Gastroesophageal sphincter (tissue), 4 donors: ENCODE measurements around the gene CRYGA. TPM values are rescaled to one million over a fixed set of nuclear protein-coding genes. Genes with fewer than 3 reads are reported as not detected.
A peak's percentile ranks its signal among the peaks of the same experiment; 100 is the strongest.
"Not testable (repeated sequence)": the region's sequence is repeated elsewhere in the genome, so short reads cannot be mapped to it uniquely, and the experiment has no call there.

ENCODE experiments used
- ATAC-seq: fragments of 150-250 bp; one replicate; pipeline ENCODE4 v1.9.1; 2016; ENCODE audit warnings: mild to moderate bottlenecking, moderate library complexity
- H3K27ac ChIP-seq, 4 donors: fragments of 200-600 bp; sonication (generic) in 3 of 4; 1 replicate in 3 of 4; 2 replicates in 1 of 4; pipeline ENCODE4 v1.5.1; 2016 to 2019
- H3K27me3 ChIP-seq: fragments of 200-600 bp; sonication (generic); one replicate; pipeline ENCODE4 v1.5.1; 2019
- H3K36me3 ChIP-seq, 2 donors: fragments of 200-600 bp; sonication (generic); one replicate each; pipeline ENCODE4 v1.5.1; 2019; ENCODE audit warnings: control low read depth in 1 of 2
- H3K4me1 ChIP-seq, 3 donors: fragments of 200-600 bp; sonication (generic); 1 replicate in 2 of 3; 2 replicates in 1 of 3; pipeline ENCODE4 v1.5.1; 2016 to 2019; ENCODE audit warnings: control low read depth in 2 of 3
- H3K4me3 ChIP-seq, 2 donors: fragments of 200-600 bp; sonication (generic); one replicate each; pipeline ENCODE4 v1.5.1; 2019; ENCODE audit warnings: mild to moderate bottlenecking in 1 of 2, moderate library complexity in 1 of 2
- H3K9me3 ChIP-seq, 3 donors: fragments of 200-600 bp; sonication (generic); one replicate each; pipeline ENCODE4 v1.5.1; 2017 to 2019; ENCODE audit warnings: control low read depth in 2 of 3
- CTCF ChIP-seq, 4 experiments: fragments of 200-600 bp in 2 of 4; fragments of 450-650 bp in 2 of 4; sonication (generic) in 1 of 4; IDR thresholded peaks; one replicate each; pipeline ENCODE4 v1.5.1; 2017 to 2019; ENCODE audit warnings: antibody characterized with exemption in 4 of 4, mild to moderate bottlenecking in 2 of 4, moderate library complexity in 2 of 4
- EP300 ChIP-seq: sonication (generic); formaldehyde crosslinking; IDR thresholded peaks from one replicate; pipeline ENCODE4 v1.6.1; 2017; ENCODE audit warnings: antibody characterized with exemption, mild to moderate bottlenecking
- POLR2A ChIP-seq, 2 donors: fragments of 450-650 bp; IDR thresholded peaks; one replicate each; pipeline ENCODE4 v1.6.1; 2017; ENCODE audit warnings: antibody characterized with exemption in 2 of 2, mild to moderate bottlenecking in 2 of 2, moderate library complexity in 1 of 2
- POLR2AphosphoS5 ChIP-seq: sonication (generic); formaldehyde crosslinking; IDR thresholded peaks from one replicate; pipeline ENCODE4 v1.6.1; 2017; ENCODE audit warnings: antibody characterized with exemption
- WGBS, 2 donors: methylation state at CpG; one replicate each; pipeline ENCODE4 v1.1.5; 2018; ENCODE audit warnings: low coverage in 1 of 2; 5-methylcytosine and 5-hydroxymethylcytosine counted together
- total RNA-seq, 4 donors: library from RNA; depleted of rRNA; stranded (reverse); fragments of >200 nt; gene quantifications; one replicate each; pipeline ENCODE4 v1.1.0, GENCODE V29; 2016

Gene CRYGA
- total RNA-seq, 4 donors from 2014 or later = not detected

- H3K27ac ChIP-seq = no peak overlapping the region
- no peaks in the 10 kb centered on the region for H3K9me3 ChIP-seq
- TF ChIP-seq POLR2A (IDR thresholded peaks at IDR 0.05) (no peak), POLR2AphosphoS5 (no peak), EP300 (no peak), CTCF (IDR thresholded peaks at IDR 0.05) (no peak)
- ATAC-seq = no peak
- no peaks in the 10 kb centered on the region for H3K36me3 ChIP-seq
- H3K27me3 ChIP-seq = peaks cover 7% of the 10 kb centered on the region
- H3K4me1 ChIP-seq = no peaks in the 10 kb centered on the region
- 41 to 42% methylated on average over 3 to 6 of the region's 14 CpGs for WGBS, 2 donors
- no peak overlapping the region for H3K4me3 ChIP-seq
Measured at GRCh38 chr2:208142925-208143799, 20.2 kb downstream of the CRYGA start.

GRCh38 chr2:208142240-208142924 is 21.0 kb downstream of the CRYGA start:
- Histone ChIP-seq H3K9me3 (no peaks in the 10 kb centered on the region), H3K27me3 (peaks cover 7% of the 10 kb centered on the region), H3K36me3 (no peaks in the 10 kb centered on the region), H3K4me3 (no peak overlapping the region), H3K27ac (no peak overlapping the region), H3K4me1 (peaks cover 0 to 2% (median 0%) of the 10 kb centered on the region in 3 donors)
- TF ChIP-seq POLR2A (IDR thresholded peaks at IDR 0.05) = no peak
- TF ChIP-seq CTCF (IDR thresholded peaks at IDR 0.05) = no peak
- TF ChIP-seq POLR2AphosphoS5 = no peak
- no peak for TF ChIP-seq EP300
- WGBS, 2 donors = 25 to 30% methylated on average over 3 to 8 of the region's 8 CpGs
- no peak for ATAC-seq

GRCh38 chr2:208139447-208139846 is 23.9 kb downstream of the CRYGA start:
- Histone ChIP-seq H3K36me3 (no peaks in the 10 kb centered on the region), H3K27me3 (no peaks in the 10 kb centered on the region), H3K9me3 (no peaks in the 10 kb centered on the region), H3K4me3 (no peak overlapping the region), H3K4me1 (peaks cover 0 to 26% (median 5%) of the 10 kb centered on the region in 3 donors), H3K27ac (no peak overlapping the region)
- WGBS, 2 donors = 83 to 97% methylated on average over 7 to 9 of the region's 18 CpGs
- TF ChIP-seq POLR2A (IDR thresholded peaks at IDR 0.05) (no peak), POLR2AphosphoS5 (no peak), CTCF (IDR thresholded peaks at IDR 0.05) (no peak), EP300 (no peak)
- no peak for ATAC-seq

- 93 to 100% methylated on average over 5 to 7 of the region's 7 CpGs for whole genome bisulfite sequencing, 2 donors
- peaks cover 0 to 26% (median 5%) of the 10 kb centered on the region in 3 donors for H3K4me1 ChIP-seq
- not testable (repeated sequence) for ATAC-seq
Measured at GRCh38 chr2:208138334-208138733, 25.1 kb downstream of the CRYGA start.

GRCh38 chr2:208136716-208137094 is 26.7 kb downstream of the CRYGA start:
- no peaks in the 10 kb centered on the region for H3K9me3 ChIP-seq
- H3K27ac ChIP-seq = peak overlapping the region in 3 of 4 donors; percentile 17 to 46 (median 39)
- H3K36me3 ChIP-seq = no peaks in the 10 kb centered on the region
- peaks cover 0 to 26% (median 5%) of the 10 kb centered on the region in 3 donors for H3K4me1 ChIP-seq
- ATAC-seq = no peak
- no peak overlapping the region for H3K4me3 ChIP-seq
- WGBS, 2 donors = 80 to 83% methylated on average over 1 of the region's 2 CpGs
- TF ChIP-seq EP300 = no peak
- H3K27me3 ChIP-seq = no peaks in the 10 kb centered on the region

More at GRCh38 chr2:208138334-208138733, 25.1 kb downstream of the CRYGA start:
- H3K9me3 ChIP-seq, H3K4me3 ChIP-seq, H3K27me3 ChIP-seq, H3K36me3 ChIP-seq, H3K27ac ChIP-seq: not testable (repeated sequence)
